Measurements from ENCODE around the gene OPRL1.

Gene OPRL1

GRCh38 chr20:64055893-64056638, 23.8 kb upstream of the OPRL1 start (continued):
- TF ChIP-seq ELK4 (IDR thresholded peaks at IDR 0.05; ENCODE audit: borderline replicate concordance, low read depth, low read length) (no peak), GLIS2 (tag by site-specific recombination; IDR thresholded peaks at IDR 0.05) (peak; percentile 24), ZNF280C (tag by site-specific recombination; IDR thresholded peaks at IDR 0.05) (no peak), ZNF596 (tag by site-specific recombination; IDR thresholded peaks at IDR 0.05) (no peak), FEZF1 (tag by site-specific recombination; IDR thresholded peaks at IDR 0.05) (no peak), ZNF114 (tag by site-specific recombination; IDR thresholded peaks at IDR 0.05) (no peak), ZNF23 (tag by site-specific recombination; IDR thresholded peaks at IDR 0.05; ENCODE audit: borderline replicate concordance) (no peak), ZNF138 (tag by site-specific recombination; IDR thresholded peaks at IDR 0.05; ENCODE audit: borderline replicate concordance) (no peak), ZNF707 (tag by site-specific recombination; IDR thresholded peaks at IDR 0.05) (no peak)
- TF ChIP-seq, protein P1, sequence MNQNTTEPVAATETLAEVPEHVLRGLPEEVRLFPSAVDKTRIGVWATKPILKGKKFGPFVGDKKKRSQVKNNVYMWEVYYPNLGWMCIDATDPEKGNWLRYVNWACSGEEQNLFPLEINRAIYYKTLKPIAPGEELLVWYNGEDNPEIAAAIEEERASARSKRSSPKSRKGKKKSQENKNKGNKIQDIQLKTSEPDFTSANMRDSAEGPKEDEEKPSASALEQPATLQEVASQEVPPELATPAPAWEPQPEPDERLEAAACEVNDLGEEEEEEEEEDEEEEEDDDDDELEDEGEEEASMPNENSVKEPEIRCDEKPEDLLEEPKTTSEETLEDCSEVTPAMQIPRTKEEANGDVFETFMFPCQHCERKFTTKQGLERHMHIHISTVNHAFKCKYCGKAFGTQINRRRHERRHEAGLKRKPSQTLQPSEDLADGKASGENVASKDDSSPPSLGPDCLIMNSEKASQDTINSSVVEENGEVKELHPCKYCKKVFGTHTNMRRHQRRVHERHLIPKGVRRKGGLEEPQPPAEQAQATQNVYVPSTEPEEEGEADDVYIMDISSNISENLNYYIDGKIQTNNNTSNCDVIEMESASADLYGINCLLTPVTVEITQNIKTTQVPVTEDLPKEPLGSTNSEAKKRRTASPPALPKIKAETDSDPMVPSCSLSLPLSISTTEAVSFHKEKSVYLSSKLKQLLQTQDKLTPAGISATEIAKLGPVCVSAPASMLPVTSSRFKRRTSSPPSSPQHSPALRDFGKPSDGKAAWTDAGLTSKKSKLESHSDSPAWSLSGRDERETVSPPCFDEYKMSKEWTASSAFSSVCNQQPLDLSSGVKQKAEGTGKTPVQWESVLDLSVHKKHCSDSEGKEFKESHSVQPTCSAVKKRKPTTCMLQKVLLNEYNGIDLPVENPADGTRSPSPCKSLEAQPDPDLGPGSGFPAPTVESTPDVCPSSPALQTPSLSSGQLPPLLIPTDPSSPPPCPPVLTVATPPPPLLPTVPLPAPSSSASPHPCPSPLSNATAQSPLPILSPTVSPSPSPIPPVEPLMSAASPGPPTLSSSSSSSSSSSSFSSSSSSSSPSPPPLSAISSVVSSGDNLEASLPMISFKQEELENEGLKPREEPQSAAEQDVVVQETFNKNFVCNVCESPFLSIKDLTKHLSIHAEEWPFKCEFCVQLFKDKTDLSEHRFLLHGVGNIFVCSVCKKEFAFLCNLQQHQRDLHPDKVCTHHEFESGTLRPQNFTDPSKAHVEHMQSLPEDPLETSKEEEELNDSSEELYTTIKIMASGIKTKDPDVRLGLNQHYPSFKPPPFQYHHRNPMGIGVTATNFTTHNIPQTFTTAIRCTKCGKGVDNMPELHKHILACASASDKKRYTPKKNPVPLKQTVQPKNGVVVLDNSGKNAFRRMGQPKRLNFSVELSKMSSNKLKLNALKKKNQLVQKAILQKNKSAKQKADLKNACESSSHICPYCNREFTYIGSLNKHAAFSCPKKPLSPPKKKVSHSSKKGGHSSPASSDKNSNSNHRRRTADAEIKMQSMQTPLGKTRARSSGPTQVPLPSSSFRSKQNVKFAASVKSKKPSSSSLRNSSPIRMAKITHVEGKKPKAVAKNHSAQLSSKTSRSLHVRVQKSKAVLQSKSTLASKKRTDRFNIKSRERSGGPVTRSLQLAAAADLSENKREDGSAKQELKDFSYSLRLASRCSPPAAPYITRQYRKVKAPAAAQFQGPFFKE (tag by site-specific recombination; IDR thresholded peaks at IDR 0.05; ENCODE audit: borderline replicate concordance) = no peak
- TF ChIP-seq, protein P2, sequence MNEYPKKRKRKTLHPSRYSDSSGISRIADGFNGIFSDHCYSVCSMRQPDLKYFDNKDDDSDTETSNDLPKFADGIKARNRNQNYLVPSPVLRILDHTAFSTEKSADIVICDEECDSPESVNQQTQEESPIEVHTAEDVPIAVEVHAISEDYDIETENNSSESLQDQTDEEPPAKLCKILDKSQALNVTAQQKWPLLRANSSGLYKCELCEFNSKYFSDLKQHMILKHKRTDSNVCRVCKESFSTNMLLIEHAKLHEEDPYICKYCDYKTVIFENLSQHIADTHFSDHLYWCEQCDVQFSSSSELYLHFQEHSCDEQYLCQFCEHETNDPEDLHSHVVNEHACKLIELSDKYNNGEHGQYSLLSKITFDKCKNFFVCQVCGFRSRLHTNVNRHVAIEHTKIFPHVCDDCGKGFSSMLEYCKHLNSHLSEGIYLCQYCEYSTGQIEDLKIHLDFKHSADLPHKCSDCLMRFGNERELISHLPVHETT (tag by site-specific recombination; IDR thresholded peaks at IDR 0.05) = no peak
- TF ChIP-seq, protein P3, sequence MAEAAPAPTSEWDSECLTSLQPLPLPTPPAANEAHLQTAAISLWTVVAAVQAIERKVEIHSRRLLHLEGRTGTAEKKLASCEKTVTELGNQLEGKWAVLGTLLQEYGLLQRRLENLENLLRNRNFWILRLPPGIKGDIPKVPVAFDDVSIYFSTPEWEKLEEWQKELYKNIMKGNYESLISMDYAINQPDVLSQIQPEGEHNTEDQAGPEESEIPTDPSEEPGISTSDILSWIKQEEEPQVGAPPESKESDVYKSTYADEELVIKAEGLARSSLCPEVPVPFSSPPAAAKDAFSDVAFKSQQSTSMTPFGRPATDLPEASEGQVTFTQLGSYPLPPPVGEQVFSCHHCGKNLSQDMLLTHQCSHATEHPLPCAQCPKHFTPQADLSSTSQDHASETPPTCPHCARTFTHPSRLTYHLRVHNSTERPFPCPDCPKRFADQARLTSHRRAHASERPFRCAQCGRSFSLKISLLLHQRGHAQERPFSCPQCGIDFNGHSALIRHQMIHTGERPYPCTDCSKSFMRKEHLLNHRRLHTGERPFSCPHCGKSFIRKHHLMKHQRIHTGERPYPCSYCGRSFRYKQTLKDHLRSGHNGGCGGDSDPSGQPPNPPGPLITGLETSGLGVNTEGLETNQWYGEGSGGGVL (tag by site-specific recombination; IDR thresholded peaks at IDR 0.05) = no peak

- Histone ChIP-seq H3K9me3 (ENCODE audit: control insufficient read depth, insufficient read depth, low read depth, low read length) (no peaks in the 10 kb centered on the region), H3K4me3 (ENCODE audit: low read depth, low read length) (no peak overlapping the region), H3K27ac (ENCODE audit: extremely low read depth, low read depth, low read length) (no peak overlapping the region), H3K36me3 (ENCODE audit: control insufficient read depth in 2 of 2, insufficient read depth in 1 of 2, low read length in 2 of 2) (no peaks in the 10 kb centered on the region), H3K4me1 (ENCODE audit: control insufficient read depth, insufficient read depth, low read length) (no peaks in the 10 kb centered on the region)
- CTCF ChIA-PET = interaction anchor here (1.0 to 2.8 kb wide), 3 partner anchors 13 to 33 kb away, joined by 3 to 39 read pairs (median 4); no protein-coding TSS in a partner anchor
- POLR2A ChIA-PET = no interaction called here
- no peak for TF ChIP-seq ZNF10 (tag by site-specific recombination; IDR thresholded peaks at IDR 0.05)
- no peak for TF ChIP-seq ZNF280D (tag by site-specific recombination; IDR thresholded peaks at IDR 0.05)
- TF ChIP-seq ZNF791 (tag by site-specific recombination; IDR thresholded peaks at IDR 0.05) = no peak
- TF ChIP-seq ZFP37 (tag by site-specific recombination; IDR thresholded peaks at IDR 0.05) = no peak
- TF ChIP-seq ZNF521 (tag by site-specific recombination; IDR thresholded peaks at IDR 0.05) = no peak
- TF ChIP-seq ZNF175 (tag by site-specific recombination; IDR thresholded peaks at IDR 0.05) = no peak
- no peak for TF ChIP-seq ELK4 (IDR thresholded peaks at IDR 0.05; ENCODE audit: borderline replicate concordance, low read depth, low read length)
- TF ChIP-seq MEIS1 (CRISPR knock-in tag; IDR thresholded peaks at IDR 0.05; ENCODE audit: borderline replicate concordance) = no peak
These were observed 23.3 kb upstream of the OPRL1 start for GRCh38 chr20:64056639-64056888.

All from HEK293 (cell line).